GM21423 (cell line): ENCODE measurements around the gene PPM1B.
"Not testable (repeated sequence)": the region's sequence is repeated elsewhere in the genome, so short reads cannot be mapped to it uniquely, and the experiment has no call there.

Source experiments
- ATAC-seq: cut with Tn5 transposase; IDR thresholded peaks from one replicate; pipeline ENCODE4 v1.9.1; 2021; ENCODE audit warnings: mild to moderate bottlenecking, moderate library complexity; ENCODE audit not compliant: unreplicated experiment

The PPM1B gene

GRCh38 chr2:44246840-44247369, 78.2 kb downstream of the PPM1B start:
- ATAC-seq: no peak

- no peak for ATAC-seq
Measured at GRCh38 chr2:44247924-44248323, 79.2 kb downstream of the PPM1B start.

- ATAC-seq: not testable (repeated sequence)
Measured at GRCh38 chr2:44249269-44249668, 80.6 kb downstream of the PPM1B start.

- no peak for ATAC-seq
Measured at GRCh38 chr2:44250376-44250775, 81.7 kb downstream of the PPM1B start.

GRCh38 chr2:44254023-44254422, 85.3 kb downstream of the PPM1B start:
- no peak for ATAC-seq

GRCh38 chr2:44255704-44256103, 87.0 kb downstream of the PPM1B start:
- not testable (repeated sequence) for ATAC-seq

- not testable (repeated sequence) for ATAC-seq
Measured at GRCh38 chr2:44257802-44258201, 89.1 kb downstream of the PPM1B start.

GRCh38 chr2:44267269-44267795, 98.7 kb downstream of the PPM1B start:
- no peak for ATAC-seq

- ATAC-seq: no peak
Measured at GRCh38 chr2:44267796-44268648, 99.3 kb downstream of the PPM1B start.

- ATAC-seq: no peak
Measured at GRCh38 chr2:44269831-44270230, 101.2 kb downstream of the PPM1B start.

- no peak for ATAC-seq
Measured at GRCh38 chr2:44271296-44271695, 102.6 kb downstream of the PPM1B start.

GRCh38 chr2:44273076-44273475, 104.4 kb downstream of the PPM1B start:
- no peak for ATAC-seq

- no peak for ATAC-seq
Measured at GRCh38 chr2:44273596-44273995, 104.9 kb downstream of the PPM1B start.

GRCh38 chr2:44275927-44276303, 107.2 kb downstream of the PPM1B start:
- no peak for ATAC-seq

- ATAC-seq: no peak
Measured at GRCh38 chr2:44277541-44277940, 108.9 kb downstream of the PPM1B start.

GRCh38 chr2:44280869-44281268, 112.2 kb downstream of the PPM1B start:
- no peak for ATAC-seq
